GM12864 (cell line): ENCODE measurements around the gene SGCA.

Source experiments
- DNase-seq: peaks from one replicate; pipeline ENCODE4 v3.0.0-alpha.2; 2011; ENCODE audit warnings: low read depth
- H3K4me3 ChIP-seq: 2 replicates; pipeline ENCODE4 v1.5.1; 2011; ENCODE audit warnings: mild to moderate bottlenecking, low read depth, low read length, control low read depth
- CTCF ChIP-seq: IDR thresholded peaks from 2 replicates; pipeline ENCODE4 v1.5.1; 2011; ENCODE audit warnings: low read depth, mild to moderate bottlenecking, moderate library complexity, low read length, control low read depth, inconsistent platforms; ENCODE audit errors: missing control alignments

Gene SGCA

GRCh38 chr17:50213026-50214022, 47.5 kb downstream of the SGCA start:
- no peak for DNase-seq
- H3K4me3 ChIP-seq: no peak overlapping the region
- peak; percentile 20 for TF ChIP-seq CTCF

- TF ChIP-seq CTCF: no peak
- no peak for DNase-seq
- no peak overlapping the region for H3K4me3 ChIP-seq
Measured at GRCh38 chr17:50214976-50215760, 49.4 kb downstream of the SGCA start.

- DNase-seq: no peak
Measured at GRCh38 chr17:50217591-50217990, 51.8 kb downstream of the SGCA start.

GRCh38 chr17:50218071-50218759, 52.4 kb downstream of the SGCA start:
- no peak for TF ChIP-seq CTCF
- H3K4me3 ChIP-seq: no peak overlapping the region
- DNase-seq: no peak

More at GRCh38 chr17:50217591-50217990, 51.8 kb downstream of the SGCA start:
- no peak for TF ChIP-seq CTCF
- H3K4me3 ChIP-seq: no peak overlapping the region

- TF ChIP-seq CTCF: no peak
- DNase-seq: no peak
- no peak overlapping the region for H3K4me3 ChIP-seq
Measured at GRCh38 chr17:50218771-50219315, 53.0 kb downstream of the SGCA start.

GRCh38 chr17:50219342-50219741, 53.5 kb downstream of the SGCA start:
- TF ChIP-seq CTCF: no peak
- H3K4me3 ChIP-seq: no peak overlapping the region
- no peak for DNase-seq
